GM03348 (cell line): ENCODE data around the gene PTRH2.
A peak's percentile ranks its signal among the peaks of the same experiment; 100 is the strongest.

Experiments
- DNase-seq: peaks from one replicate; pipeline ENCODE4 v3.0.0; 2012; ENCODE audit warnings: low spot score

Gene PTRH2

DNA sequence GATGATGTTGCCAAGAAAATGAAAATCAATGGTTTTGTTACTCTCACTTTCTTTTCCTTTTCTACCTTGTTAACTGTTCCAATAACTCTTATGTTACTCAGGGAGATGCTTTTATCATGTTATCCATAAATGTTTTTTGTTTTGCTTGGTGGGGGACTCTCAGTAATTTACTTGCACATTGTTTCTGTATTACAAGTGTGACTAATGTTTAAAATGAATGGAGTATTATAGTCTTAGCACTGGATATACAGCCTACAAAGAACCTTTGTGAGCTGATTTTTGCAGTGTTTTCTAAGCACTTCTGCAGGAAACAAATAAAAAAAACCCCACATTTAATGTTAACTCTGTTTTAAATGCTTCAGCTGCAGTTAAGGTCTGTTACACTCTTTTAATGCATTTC is 12.3 kb upstream of the PTRH2 start:
- no peak for DNase-seq

DNA sequence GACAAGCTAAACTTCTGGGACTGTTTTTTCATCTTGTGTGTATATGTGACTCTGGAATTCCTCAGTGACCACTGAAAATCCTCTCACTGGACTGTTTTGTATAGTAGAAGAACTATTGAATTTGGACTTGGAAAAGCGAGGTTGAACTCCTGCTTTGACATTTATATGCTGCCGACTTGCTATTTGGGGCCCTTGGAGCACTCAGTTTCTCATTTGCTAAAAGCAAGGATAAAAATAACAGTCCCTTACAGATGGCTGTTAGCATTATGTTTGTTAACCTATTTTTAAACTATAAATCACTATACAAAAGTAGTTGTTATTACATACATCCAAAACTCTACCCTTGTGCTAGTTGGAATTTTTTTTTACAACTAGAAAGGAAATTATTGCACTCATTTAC is 9.2 kb upstream of the PTRH2 start:
- no peak for DNase-seq

DNA sequence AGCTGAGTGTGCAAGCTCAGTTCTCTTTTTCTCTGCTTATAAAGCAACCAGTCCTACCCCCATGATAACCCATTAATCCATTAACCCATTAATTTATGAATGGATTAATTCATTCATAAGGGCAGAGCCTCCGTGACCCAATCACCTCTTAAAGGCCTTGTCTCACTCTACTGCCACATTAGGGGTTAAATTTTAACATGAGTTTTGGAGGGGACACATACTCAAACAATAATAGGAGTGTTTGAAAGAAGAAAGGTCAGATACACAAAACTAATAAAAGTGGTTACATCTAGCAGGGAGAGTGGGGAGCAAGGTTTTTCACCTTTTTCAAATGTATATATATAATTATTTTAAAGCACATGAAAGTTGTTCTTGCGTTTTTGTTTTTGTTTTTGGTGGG is 7.0 kb upstream of the PTRH2 start:
- no peak for DNase-seq

DNA sequence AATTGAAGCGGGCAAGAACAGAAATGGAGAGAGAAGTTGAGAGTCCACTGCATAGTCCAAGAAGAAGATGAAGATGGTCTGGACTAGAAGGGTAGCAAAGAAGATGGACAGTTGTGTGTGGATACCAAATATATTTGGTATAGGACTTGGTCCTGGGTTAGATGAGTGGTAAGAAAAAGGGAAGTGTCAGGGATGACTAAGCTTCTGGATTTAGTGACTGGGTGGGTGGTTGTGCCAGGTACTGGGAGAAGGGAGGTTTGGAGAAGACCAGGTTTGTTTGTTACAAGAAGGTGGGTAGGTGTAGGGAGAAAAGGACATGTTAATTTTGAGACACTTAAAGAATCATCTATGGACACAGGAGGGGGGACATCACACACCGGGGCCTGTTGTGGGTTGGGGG is 5.6 kb upstream of the PTRH2 start:
- no peak for DNase-seq

DNA sequence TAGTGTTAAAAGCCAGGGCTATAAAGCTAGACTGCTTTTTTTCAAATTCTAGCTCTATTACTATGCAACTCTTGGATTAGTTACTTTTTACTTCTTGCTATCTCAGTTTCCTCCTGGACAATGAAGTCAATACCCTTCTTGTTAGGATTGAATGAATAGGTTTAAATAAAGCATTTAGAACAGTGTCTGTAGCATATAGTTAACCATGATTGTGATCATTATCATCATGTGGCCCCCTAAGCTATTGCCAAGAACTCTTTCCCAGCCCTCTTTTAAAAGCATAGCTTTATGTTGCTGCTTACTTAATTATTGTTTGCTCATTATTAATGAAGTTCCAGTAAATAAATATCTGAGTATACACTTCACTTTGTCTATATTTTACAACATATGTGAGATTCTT is 4.7 kb upstream of the PTRH2 start:
- DNase-seq = no peak

DNA sequence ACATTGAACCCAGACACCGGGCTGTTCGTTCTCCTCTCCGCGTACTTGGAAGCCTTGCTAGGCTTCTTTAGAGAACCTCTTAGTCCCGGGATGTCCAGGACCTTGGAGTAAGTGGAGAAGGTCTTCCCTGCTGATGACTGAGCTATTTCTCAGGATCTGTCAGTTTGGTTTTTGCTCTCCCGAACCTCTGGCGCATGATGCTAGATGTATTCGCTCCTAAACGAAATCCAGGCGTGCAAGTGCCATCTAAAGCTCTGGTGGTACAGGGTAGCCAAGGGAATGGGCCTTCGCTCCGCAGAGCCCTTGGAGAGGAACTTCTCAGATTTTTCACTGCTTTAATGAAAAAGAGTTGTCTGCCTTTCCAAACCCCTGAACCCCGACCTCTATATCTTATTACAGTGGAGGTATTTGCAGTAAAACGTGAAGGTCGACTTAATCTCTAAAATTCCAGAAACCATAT is 771 bp upstream of the PTRH2 start:
- peak; percentile 31 for DNase-seq

DNA sequence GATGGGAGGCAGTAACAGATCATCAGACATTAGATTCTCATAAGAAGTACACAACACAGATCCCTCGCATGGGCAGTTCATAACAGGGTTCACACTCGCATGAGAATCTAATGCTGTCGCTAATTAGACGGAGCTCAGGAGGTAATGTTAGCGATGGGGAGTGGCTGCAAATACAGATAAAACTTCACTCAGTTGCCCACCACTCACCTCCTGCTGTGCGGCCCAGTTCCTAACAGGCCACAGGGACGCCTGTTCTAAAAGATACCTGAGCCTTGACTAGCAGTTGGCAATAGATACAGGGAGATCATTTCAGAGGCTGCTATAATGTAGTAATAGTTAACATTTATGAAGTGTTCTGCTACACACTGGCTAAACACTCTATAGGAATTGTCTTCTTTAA is 4.9 kb downstream of the PTRH2 start:
- no peak for DNase-seq

DNA sequence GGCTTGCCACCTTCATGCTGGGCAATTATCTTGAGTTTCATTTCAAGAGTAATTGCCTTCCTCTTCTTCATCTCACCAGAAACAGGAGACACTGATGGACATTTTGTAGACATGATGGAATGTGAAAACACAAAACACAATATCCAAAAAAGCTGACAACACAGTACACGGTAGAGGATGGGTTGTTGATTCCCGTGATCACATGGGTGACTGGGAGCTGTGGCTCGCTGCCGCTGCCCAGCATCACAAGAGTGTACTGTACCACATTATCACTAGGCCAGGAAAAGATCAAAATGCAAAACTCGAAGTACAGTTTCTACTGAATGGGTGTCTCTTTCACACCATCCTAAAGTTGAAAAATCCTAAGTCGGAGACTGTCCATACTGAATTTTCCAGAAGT is 7.4 kb downstream of the PTRH2 start:
- DNase-seq = no peak

DNA sequence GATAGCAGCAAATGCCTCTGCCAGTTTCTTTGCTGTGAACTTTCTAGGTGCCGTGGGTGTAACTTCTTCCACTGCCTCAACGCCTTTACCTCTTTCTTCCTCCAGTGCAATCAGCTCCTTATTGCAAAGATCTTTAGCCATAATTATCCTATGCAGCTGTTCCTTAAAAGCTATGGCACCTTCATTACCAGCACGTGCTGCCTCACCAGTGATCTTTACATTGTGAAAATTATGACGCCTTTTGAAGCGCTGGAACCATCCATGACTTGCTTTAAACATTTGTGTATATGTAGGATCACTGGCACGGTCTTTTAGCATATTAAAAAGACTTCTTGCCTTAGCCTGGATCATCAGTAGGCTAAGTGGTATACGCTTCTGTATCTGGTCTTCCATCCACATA is 8.0 kb downstream of the PTRH2 start:
- DNase-seq = no peak

DNA sequence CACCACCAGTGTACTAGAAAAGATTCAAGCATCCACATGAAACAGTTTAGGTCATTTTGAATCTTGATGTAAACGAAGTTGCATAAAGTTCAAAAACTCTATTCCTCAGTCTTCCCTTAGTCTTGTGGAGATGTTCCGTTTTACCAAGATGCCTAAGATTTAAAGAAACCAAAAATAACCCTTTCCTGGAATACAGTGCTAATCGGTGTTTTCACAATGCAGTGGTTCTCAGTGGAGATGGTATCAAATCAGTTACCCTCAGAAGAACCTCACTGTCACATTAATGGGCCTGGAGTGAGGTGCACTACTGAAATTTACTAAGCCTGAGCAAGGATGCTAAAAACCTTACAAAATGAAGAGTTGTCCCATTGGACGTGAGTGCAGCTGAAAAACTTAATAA is 9.1 kb downstream of the PTRH2 start:
- DNase-seq = no peak

DNA sequence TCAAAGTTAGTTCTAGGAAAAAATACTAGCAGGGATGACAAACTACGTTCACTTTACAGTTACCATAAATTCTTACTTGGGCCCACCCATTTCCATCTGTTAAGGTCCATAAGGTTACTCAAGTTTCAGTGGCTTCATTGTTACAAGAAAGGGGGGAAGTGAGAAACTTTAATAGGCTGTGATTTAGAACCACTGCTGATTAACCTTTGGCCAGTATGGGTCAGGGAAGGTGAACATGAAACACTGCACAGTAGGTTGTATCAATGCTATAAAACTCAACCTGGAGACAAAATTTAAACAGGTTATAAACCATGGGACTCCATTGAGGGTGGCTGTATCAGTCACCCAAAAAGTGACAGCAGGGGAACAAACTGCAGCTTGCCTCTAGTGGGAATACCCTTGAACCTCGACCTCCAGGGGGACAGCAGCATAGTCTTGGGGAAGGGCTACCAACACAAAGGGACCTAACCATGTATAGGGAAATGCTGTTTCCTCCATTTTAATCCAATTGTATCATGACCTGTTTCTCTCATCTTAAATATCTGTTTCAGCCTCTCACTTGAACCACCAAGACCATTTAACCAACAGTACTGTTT is 10.4 kb downstream of the PTRH2 start:
- DNase-seq = no peak

DNA sequence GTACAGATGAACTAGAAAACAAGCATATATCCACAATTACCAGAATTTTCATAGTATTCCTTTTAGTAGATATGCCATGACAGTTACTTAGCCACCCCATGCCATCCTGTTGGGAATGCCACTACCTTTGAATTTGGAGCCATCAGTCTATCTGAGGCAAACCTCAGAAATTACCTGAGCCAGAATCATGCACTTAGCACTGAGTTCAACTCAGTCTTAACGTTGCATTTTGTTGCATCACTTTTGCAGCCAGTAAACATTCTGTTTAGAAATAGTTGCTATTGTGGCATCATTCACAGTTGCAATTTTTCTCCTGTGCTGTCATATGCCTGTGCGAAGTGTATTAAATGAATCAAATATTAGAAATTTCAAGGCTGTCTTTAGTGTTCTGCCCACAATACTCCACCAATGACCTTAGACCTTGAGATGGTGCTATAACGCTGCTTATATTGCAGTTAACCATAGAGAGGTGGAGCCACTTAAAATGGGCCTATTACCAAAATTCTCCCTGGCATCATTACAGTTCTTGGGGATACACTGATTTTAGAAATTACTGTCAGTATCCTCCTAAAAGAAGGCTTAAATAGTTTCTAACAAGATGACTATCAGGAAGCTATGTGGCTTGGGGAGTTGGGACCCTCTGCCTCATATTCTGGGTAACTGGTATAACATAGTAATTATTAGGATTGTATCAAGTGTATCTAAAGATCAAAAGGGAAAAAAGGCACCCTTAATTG is 11.1 kb downstream of the PTRH2 start:
- DNase-seq = peak; percentile 9

DNA sequence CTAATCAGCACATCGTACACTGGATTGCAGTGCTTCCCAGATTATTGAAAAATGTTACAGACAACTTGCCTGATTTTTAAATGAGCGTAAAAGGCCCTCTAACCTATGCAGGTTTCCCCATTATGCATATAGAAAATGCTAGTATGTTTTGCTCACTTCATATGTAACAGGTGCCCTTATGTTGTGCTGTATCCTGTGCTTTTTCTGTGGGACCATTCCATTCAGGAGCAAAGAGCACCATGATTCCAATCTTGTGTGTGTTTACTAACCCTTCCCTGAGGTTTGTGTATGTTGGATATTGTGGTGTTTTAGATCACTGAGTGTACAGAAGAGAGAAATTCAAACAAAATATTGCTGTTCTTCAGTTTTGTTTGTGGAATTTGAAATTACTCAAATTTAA is 12.9 kb downstream of the PTRH2 start:
- DNase-seq = no peak

DNA sequence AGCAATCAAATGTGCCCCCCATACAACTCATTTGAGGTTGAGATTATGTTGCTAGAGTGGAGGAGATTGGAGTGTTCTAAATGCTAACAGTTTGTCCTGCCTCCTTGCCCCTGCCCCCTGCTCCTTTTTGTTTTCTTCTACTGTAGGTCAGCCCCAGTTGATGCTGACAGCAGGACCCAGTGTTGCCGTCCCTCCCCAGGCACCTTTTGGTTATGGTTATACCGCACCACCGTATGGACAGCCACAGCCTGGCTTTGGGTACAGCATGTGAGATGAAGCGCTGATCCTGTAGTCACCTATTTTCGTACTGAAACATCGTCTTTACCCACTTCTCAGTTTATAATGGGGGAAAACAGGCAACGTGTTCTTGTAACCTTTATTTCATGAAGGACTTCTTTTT is 13.6 kb downstream of the PTRH2 start:
- no peak for DNase-seq

DNA sequence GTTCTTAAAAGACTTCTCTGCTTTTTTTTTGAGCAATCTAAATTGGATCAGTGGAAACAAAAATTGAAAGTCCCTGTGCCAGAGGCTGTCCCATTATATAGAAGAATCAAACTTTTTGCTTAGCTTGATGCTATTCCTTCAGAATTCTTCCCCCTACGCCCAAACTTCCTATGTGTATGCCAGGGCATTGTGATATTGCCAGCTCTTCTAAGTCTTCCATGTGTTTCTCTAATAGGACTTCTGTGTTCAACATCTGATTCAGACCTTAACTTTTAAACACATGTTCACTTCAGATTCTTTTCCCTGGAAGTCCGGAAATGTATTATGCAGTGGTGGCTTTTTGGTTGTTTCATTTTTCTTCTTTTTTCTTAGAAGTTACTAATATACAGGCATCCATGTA is 18.7 kb downstream of the PTRH2 start:
- DNase-seq = no peak

DNA sequence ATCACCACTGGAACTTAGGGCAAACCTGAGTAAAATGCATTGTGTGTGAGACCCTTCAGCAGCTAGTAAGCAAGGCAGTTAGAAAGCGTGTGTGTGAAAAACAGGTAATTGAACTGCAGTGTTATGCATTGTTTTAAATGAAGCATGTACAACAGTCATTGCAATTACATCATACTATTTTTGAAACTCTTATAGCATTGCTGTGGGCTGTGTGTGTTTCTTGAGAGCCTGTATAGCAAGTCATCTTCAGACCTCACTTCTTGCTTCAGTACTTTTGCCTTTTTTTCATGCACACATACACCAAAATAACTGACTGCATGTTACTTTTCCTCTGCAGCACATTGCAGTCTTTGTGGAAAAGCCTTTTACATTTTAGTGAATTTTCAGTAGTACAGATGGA is 19.2 kb downstream of the PTRH2 start:
- no peak for DNase-seq

DNA sequence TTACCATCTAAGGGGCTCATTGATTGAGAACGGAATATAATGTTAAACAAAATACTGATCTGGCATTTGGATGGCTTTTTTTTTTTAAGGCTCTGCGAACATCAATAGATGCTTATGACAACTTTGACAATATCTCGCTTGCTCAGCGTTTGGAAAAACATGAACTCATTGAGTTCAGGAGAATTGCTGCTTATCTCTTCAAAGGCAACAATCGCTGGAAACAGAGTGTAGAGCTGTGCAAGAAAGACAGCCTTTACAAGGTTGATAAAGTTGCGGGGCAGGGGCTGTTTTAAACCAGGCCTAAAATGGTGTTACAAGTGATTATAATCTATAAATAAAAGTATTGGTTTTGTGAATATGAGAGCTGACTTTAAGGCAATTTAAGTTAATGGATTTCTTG is 22.3 kb downstream of the PTRH2 start:
- no peak for DNase-seq

DNA sequence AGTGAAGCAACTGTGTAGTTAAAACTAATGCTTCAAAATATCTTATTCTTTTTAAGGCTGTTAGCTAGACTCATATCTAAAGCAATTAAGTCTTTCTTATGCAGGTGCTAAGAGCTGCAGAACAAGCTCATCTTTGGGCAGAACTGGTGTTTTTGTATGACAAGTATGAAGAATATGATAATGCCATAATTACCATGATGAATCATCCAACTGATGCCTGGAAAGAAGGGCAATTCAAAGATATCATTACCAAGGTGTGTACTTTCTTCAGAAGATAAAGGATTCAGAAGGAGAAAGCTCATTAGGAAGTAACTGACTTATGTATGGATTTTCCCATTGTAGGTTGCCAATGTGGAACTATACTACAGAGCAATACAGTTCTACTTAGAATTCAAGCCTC is 23.9 kb downstream of the PTRH2 start:
- no peak for DNase-seq

DNA sequence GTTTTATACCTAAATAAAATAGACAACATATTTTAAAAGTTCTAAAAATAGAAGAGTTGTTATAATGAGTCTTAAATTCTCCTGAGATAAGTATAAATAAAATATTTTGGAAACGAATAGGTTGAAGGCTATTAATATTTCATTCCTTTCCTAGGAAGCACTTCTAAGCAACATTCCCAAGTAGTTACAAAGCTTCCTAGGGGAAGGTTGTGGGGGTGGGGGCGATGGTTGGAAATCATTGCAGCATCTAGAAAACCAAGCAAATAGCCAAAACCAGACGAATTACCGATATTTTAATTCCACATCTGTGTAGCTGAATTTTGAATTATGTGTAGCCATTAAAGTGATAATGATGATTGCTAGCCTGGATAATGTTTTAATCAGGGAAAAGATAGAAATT is 26.9 kb downstream of the PTRH2 start:
- peak; percentile 50 for DNase-seq

DNA sequence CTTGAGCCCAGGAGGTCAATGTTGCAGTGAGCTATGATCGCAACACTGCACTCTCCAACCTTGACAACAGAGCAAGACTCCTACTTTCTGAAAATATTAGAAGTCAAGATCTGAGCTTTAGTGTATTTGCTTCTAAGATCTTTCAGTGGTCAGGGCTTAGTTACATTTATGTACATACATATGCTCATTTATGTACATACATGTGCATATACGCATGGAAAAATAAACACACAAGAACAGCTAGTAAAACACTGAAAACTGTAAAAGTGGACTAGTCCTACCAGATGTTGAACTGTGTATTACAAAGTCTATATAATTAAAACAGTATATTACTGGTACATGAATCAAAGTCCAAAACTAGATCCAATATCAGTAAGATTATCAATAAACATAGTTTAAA is 28.3 kb downstream of the PTRH2 start:
- no peak for DNase-seq

DNA sequence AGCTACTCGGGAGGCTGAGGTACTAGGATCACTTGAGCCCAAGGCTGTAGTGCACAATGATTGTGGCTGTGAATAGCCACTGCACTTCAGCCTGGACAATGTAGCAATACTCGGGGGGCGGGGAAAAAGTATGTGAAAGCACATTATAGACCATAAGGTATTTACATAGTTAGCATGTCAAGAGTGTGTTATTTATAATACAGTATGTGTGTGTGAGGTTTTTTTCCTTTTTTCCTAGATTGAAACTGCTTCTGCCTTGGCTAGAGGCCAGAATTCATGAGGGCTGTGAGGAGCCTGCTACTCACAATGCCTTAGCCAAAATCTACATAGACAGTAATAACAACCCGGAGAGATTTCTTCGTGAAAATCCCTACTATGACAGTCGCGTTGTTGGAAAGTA is 30.5 kb downstream of the PTRH2 start:
- no peak for DNase-seq

DNA sequence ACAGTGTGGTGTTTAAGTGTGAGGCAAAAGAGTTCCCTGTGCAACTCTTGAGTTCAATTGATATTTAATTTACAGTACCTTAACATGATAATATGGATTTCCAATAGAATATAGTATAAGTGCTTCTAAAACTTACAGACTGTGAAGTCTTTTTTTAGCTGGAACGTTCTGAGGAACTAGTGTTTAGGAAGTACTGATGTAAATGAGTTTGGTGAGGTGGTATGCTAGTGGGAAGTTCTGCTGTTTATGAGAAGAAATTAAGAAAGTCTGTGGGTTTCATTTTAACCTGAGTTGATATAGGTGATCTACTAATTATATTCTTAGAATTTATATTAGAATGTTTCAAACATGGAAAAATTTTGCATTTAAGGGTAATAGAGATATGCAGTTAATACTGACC is 32.0 kb downstream of the PTRH2 start:
- no peak for DNase-seq

DNA sequence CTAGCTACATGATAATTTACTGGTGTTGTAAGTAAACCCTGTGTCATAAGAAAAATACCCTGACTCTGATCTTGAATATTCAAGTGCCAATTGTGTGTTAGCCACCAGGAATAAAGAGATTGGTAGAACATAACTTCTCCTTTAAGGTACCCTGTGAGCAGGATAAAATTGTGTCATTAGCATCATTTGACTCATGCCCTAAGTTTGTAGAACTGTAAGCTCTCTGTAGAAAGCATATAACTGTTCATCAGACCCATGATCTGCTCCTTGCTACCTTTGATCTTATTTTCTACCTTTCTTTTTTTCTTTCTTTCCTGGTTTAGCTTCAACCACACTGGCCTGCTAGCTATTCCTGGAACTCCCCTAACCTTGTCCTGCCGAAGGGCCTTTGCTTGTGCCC is 35.8 kb downstream of the PTRH2 start:
- DNase-seq = no peak

DNA sequence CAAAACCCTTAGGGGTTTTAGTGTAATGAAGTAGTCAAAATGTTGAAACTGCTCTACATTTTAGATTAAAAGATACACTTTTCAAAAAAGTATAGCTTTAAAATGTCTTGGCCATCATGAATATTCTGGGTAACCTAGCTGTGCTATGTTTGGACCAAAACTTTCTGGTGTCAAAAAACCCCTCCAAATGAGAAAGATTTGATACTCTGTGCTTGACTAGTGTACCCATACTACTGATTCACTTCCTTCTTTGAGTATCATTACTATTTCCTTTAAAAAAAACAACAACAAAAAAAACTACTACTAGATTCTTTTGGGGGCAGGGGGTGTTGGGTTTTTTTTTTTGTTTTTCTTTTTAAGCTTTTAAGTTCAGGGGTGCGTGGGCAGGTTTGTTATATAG is 37.3 kb downstream of the PTRH2 start:
- no peak for DNase-seq
